ENCODE measurements around the gene PTGR3. TPM values are rescaled to one million over a fixed set of nuclear protein-coding genes. Genes with fewer than 3 reads are reported as not detected.

Gene PTGR3
- total RNA-seq, 6 experiments from 2014 or later: 9.4 to 30.1 (median 19.8) TPM

DNA sequence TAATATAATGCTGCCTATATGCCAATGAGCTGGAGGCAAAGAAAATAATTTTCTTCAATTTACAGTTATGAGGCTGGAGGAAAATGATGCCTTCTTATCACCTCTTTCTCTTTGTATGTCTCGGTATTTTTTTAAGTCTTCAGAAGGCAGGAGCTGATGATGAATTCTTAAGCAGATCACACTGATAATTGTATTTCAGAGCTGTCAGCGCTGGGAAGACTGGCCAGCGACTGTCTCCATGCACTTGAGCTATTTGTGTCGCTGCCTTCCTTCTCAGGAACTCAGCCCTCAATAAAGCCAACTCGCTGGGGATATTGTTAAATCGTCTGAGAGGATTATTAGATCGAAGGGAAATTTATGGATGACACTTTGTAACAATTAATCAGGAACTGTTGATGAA, 40.3 kb downstream of the PTGR3 start:
- H3K36me3 ChIP-seq: no peaks in the 10 kb centered on the region
- TF ChIP-seq, protein P1, sequence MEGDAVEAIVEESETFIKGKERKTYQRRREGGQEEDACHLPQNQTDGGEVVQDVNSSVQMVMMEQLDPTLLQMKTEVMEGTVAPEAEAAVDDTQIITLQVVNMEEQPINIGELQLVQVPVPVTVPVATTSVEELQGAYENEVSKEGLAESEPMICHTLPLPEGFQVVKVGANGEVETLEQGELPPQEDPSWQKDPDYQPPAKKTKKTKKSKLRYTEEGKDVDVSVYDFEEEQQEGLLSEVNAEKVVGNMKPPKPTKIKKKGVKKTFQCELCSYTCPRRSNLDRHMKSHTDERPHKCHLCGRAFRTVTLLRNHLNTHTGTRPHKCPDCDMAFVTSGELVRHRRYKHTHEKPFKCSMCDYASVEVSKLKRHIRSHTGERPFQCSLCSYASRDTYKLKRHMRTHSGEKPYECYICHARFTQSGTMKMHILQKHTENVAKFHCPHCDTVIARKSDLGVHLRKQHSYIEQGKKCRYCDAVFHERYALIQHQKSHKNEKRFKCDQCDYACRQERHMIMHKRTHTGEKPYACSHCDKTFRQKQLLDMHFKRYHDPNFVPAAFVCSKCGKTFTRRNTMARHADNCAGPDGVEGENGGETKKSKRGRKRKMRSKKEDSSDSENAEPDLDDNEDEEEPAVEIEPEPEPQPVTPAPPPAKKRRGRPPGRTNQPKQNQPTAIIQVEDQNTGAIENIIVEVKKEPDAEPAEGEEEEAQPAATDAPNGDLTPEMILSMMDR (IDR thresholded peaks at IDR 0.05): no peak
- TF ChIP-seq POLR2A (IDR thresholded peaks at IDR 0.05): no peak
- DNase-seq (no peak), ATAC-seq (no peak)
- intact Hi-C loops (cut with DNase I): no loop called here
- H3K27ac ChIP-seq: no peak overlapping the region
- 67% methylated on average over 7 of the region's 7 CpGs for WGBS (ENCODE audit: insufficient coverage, low coverage, low lambda C conversion rate, missing lambda C conversion rate)
- no peaks in the 10 kb centered on the region for H3K27me3 ChIP-seq
- H3K4me3 ChIP-seq: no peak overlapping the region
- H3K4me1 ChIP-seq: no peaks in the 10 kb centered on the region
- H3K9me3 ChIP-seq: no peaks in the 10 kb centered on the region

DNA sequence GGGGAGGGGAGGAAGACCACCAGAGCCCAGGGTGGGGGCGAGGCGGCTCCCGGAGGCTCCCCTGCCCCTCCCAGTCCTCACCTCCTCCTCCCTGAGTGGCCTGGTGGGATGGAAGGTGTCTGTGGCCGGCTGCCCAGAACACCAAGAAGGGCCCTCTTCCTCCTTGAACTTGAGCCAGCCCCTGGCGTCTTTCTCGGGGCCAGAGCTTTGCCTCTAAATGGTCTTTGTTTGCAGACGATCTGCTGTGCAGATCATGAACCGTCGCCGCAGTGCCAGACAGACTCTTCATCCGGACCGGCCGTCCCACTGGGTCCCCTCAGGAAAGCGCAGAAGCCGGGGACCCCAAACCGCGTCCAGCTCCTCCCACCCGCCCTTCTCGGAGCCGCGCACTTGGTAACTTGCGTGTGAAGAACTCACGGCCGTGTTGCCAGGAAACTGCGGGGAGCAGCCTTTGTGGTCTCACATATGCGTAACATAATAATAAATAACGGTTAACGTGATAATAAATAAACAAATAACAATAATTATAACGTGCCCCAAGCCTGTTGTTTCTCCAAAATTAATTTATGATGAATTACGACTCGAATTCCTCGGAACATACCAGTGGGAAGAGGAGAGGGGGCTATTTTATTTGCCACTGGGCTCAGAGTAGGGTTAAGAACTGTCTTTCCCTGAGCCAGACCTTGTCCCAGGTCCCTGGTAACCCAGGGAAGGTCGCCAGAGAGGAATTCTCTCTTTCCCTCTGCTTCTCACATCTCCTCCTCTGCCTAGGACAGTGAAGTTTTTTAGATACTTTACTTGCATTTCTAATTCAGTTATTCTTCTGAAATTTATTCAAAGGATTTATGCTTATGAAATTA, 41.0 kb downstream of the PTGR3 start:
- intact Hi-C loops (cut with DNase I): no loop called here
- H3K27me3 ChIP-seq: no peaks in the 10 kb centered on the region
- WGBS (ENCODE audit: insufficient coverage, low coverage, low lambda C conversion rate, missing lambda C conversion rate): 63% methylated on average over 19 of the region's 33 CpGs
- DNase-seq: no peak
- H3K27ac ChIP-seq: no peak overlapping the region
- H3K4me3 ChIP-seq: no peak overlapping the region
- no peak for ATAC-seq
- H3K36me3 ChIP-seq: no peaks in the 10 kb centered on the region
- no peaks in the 10 kb centered on the region for H3K9me3 ChIP-seq
- TF ChIP-seq, protein P1 (IDR thresholded peaks at IDR 0.05): no peak
- no peak for TF ChIP-seq POLR2A (IDR thresholded peaks at IDR 0.05)
- H3K4me1 ChIP-seq: no peaks in the 10 kb centered on the region

- no peak overlapping the region for H3K27ac ChIP-seq
- H3K4me1 ChIP-seq: no peaks in the 10 kb centered on the region
- ATAC-seq (no peak), DNase-seq (no peak)
- H3K36me3 ChIP-seq: no peaks in the 10 kb centered on the region
- no peak overlapping the region for H3K4me3 ChIP-seq
- H3K9me3 ChIP-seq: no peaks in the 10 kb centered on the region
- no peaks in the 10 kb centered on the region for H3K27me3 ChIP-seq
- WGBS (ENCODE audit: insufficient coverage, low coverage, low lambda C conversion rate, missing lambda C conversion rate): 79% methylated on average over 10 of the region's 10 CpGs
- intact Hi-C loops (cut with DNase I): no loop called here
- TF ChIP-seq POLR2A (IDR thresholded peaks at IDR 0.05): no peak
- TF ChIP-seq, protein P1 (IDR thresholded peaks at IDR 0.05): no peak
These were observed 41.8 kb downstream of the PTGR3 start for GRCh38 chr18:75167137-75167536.

- no peak for TF ChIP-seq POLR2A (IDR thresholded peaks at IDR 0.05)
- TF ChIP-seq, protein P1 (IDR thresholded peaks at IDR 0.05): no peak
These were observed 43.0 kb downstream of the PTGR3 start for GRCh38 chr18:75165926-75166325.

More at GRCh38 chr18:75165926-75166325, 43.0 kb downstream of the PTGR3 start:
- H3K27me3 ChIP-seq: no peaks in the 10 kb centered on the region
- no peaks in the 10 kb centered on the region for H3K36me3 ChIP-seq
- no peak overlapping the region for H3K27ac ChIP-seq
- 85% methylated on average over 6 of the region's 8 CpGs for WGBS (ENCODE audit: insufficient coverage, low coverage, low lambda C conversion rate, missing lambda C conversion rate)
- intact Hi-C loops (cut with DNase I): no loop called here
- H3K9me3 ChIP-seq: no peaks in the 10 kb centered on the region
- no peak overlapping the region for H3K4me3 ChIP-seq
- no peak for DNase-seq
- H3K4me1 ChIP-seq: no peaks in the 10 kb centered on the region
- no peak for ATAC-seq
